ENCODE data around the gene MVB12B. TPM values are rescaled to one million over a fixed set of nuclear protein-coding genes. Genes with fewer than 3 reads are reported as not detected.
A peak's percentile ranks its signal among the peaks of the same experiment; 100 is the strongest.

The MVB12B gene
- total RNA-seq, 1 experiment from 2014 or later: 5.8 TPM

GRCh38 chr9:126397056-126397455 is 70.4 kb downstream of the MVB12B start:
- Histone ChIP-seq H2BK5ac (ENCODE audit: insufficient read length, low read length) (no peak overlapping the region), H3K4me1 (ENCODE audit: insufficient read depth, low read length) (no peaks in the 10 kb centered on the region), H3K79me1 (ENCODE audit: insufficient read depth, low read depth, low read length, poor library complexity, severe bottlenecking) (no peaks in the 10 kb centered on the region), H3K23ac (ENCODE audit: insufficient read length, low read depth, low read length) (no peak overlapping the region), H3K23me2 (ENCODE audit: insufficient read length, low read depth, low read length, poor library complexity, severe bottlenecking) (no peaks in the 10 kb centered on the region), H3K14ac (ENCODE audit: insufficient read depth, low read length) (no peak overlapping the region), H2BK12ac (ENCODE audit: insufficient read length, low read depth, low read length) (no peak overlapping the region), H3K27me3 (ENCODE audit: insufficient read depth, low read length) (no peaks in the 10 kb centered on the region), H3K9me3 (ENCODE audit: control insufficient read depth, low read depth, low read length) (no peaks in the 10 kb centered on the region), H3K4ac (ENCODE audit: low read depth, low read length) (no peak overlapping the region), H3K79me2 (ENCODE audit: insufficient read depth, low read length) (no peaks in the 10 kb centered on the region), H2BK15ac (ENCODE audit: low read depth, low read length) (no peak overlapping the region), H2BK120ac (ENCODE audit: low read depth, low read length, poor library complexity, severe bottlenecking) (no peak overlapping the region), H4K5ac (ENCODE audit: insufficient read length, low read depth, low read length) (no peak overlapping the region), H3K4me2 (ENCODE audit: insufficient read depth, insufficient read length, low read length) (no peak overlapping the region), H4K91ac (ENCODE audit: insufficient read length, low read depth, low read length) (no peak overlapping the region), H4K8ac (replicated peaks; ENCODE audit: insufficient read length, low read depth, low read length) (no peak overlapping the region), H2AK5ac (ENCODE audit: insufficient read length, low read length) (no peak overlapping the region), H3T11ph (ENCODE audit: low read length) (no peak overlapping the region), H4K20me1 (ENCODE audit: control insufficient read depth, insufficient read depth, insufficient read length) (no peaks in the 10 kb centered on the region), H2AFZ (ENCODE audit: low read length) (no peak overlapping the region), H3K27ac (ENCODE audit: insufficient read length, low read depth, low read length) (no peak overlapping the region), H2BK20ac (ENCODE audit: low read depth, low read length, poor library complexity, severe bottlenecking) (no peak overlapping the region), H3K9ac (ENCODE audit: extremely low read depth, insufficient read length, low read length) (no peak overlapping the region), H3K18ac (ENCODE audit: insufficient read length, low read depth, low read length) (no peak overlapping the region), H3K56ac (ENCODE audit: insufficient read length, low read depth, low read length) (no peak overlapping the region)
- H3K4me3 Mint-ChIP-seq: no peak overlapping the region
- DNase-seq: no peak
- H3K9me3 Mint-ChIP-seq: no peaks in the 10 kb centered on the region
- H3K27me3 Mint-ChIP-seq (ENCODE audit: low read depth): no peaks in the 10 kb centered on the region; the same call in none of the 2 replicates
- H3K4me1 Mint-ChIP-seq: peaks cover 5 to 9% of the 10 kb centered on the region in 2 experiments; a peak in 3 of 4 replicates
- WGBS (ENCODE audit: extremely low coverage, insufficient read length, low lambda C conversion rate): no CpG with 5 or more reads among the region's 5 CpGs
- no peak overlapping the region for H3K27ac Mint-ChIP-seq
- 0 out of 3 replicates have a peak, but pooled peaks have one; percentile 21 for TF ChIP-seq CTCF (conservative IDR thresholded peaks at IDR 0.05)
- peaks cover 0 to 6% (median 0%) of the 10 kb centered on the region in 3 experiments; a peak in 2 of 7 replicates for H3K36me3 Mint-ChIP-seq (ENCODE audit: insufficient read depth in 1 of 3, low read depth in 3 of 3)
